ENCODE measurements around the gene SRSF2.

GRCh38 chr17:76718516-76718915 is 18.6 kb downstream of the SRSF2 start:
- TF ChIP-seq POLR2A (IDR thresholded peaks at IDR 0.05) (no peak), CTCF (IDR thresholded peaks at IDR 0.05) (no peak)
